ENCODE data around the gene PKD1L1. TPM values are rescaled to one million over a fixed set of nuclear protein-coding genes. Genes with fewer than 3 reads are reported as not detected.

Gene PKD1L1
- total and polyA plus RNA-seq, 4 donors, result 0.52 to 1.2 TPM; not detected in 2

DNA sequence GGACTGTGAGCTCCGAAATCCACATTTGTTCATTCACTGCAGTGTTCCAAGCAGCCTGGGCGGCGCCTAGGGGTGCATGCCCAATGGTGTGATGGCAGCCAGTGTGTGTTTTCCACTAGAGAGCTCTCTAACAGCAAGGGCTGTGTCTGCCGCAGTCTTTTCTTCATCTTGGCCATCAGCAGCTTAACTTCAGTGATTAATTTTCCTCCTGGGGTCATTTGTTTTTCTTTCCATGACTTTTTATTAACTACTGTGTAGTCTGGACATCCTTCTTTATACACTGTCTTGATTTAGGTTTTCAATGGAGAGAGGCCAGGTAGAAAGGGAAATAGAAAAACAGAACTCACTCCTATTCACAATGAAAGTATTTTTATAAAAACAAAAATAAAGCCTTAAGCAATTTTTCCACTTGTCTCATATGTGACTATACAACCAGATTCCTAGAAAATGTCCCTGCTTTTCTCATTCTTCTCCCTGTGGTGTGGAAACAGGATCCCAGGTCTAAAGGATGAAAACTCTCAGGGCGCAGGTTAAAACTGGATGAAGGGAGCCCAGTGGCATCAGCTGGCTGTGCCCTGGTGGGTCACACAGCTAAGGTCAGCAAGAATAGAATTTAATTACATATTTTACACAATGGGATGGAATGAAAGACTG lies 176.8 kb downstream of the PKD1L1 start:
- Histone ChIP-seq H3K4me1 (ENCODE audit: control insufficient read depth in 1 of 2, insufficient read depth in 2 of 2, low read length in 2 of 2) (peaks cover 4% of the 10 kb centered on the region in 2 donors), H3K27me3 (ENCODE audit: control insufficient read depth in 1 of 2, insufficient read depth in 2 of 2, low read length in 1 of 2) (no peaks in the 10 kb centered on the region), H3K9me3 (ENCODE audit: control insufficient read depth, low read length) (no peaks in the 10 kb centered on the region), H3K27ac (ENCODE audit: low read depth in 1 of 2, low read length in 2 of 2) (peak overlapping the region; percentile 82 to 94), H3K4me3 (ENCODE audit: low read length in 2 of 2) (no peak overlapping the region), H3K36me3 (ENCODE audit: control insufficient read depth in 1 of 2, insufficient read depth in 2 of 2, low read length in 1 of 2) (no peaks in the 10 kb centered on the region)
- intact Hi-C loops (cut with DNase I), result loop anchor here (5.0 to 10.0 kb wide), 2 partner anchors 46 to 197 kb away; no protein-coding TSS in a partner anchor
- peak; percentile 95 for ATAC-seq (ENCODE audit: low FRiP score)
- WGBS, 2 donors, result 5 to 8% methylated on average over 5 of the region's 5 CpGs
- DNase-seq, result peak; percentile 87 to 88

DNA sequence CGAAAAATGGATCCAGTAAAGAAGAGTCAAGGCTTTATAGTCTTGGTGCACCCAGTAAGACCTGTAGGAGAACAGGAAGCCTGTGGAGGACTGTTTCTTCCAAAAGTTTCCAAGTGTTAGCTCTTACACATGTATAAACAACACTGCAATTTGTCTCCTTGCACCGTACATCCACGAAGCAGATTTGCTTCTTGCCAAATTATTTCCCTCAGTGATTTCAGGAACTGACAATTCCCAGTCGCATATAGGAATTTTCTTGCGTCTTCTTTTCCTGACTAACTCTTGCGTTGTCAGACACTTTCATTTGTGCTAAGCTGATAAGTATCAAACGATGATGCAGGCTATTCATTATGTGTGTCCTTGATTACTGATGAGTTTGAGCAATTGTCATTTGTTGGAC lies 182.1 kb downstream of the PKD1L1 start:
- Histone ChIP-seq H3K27me3 (ENCODE audit: control insufficient read depth in 1 of 2, insufficient read depth in 2 of 2, low read length in 1 of 2) (no peaks in the 10 kb centered on the region), H3K27ac (ENCODE audit: low read depth in 1 of 2, low read length in 2 of 2) (no peak overlapping the region), H3K9me3 (ENCODE audit: control insufficient read depth, low read length) (no peaks in the 10 kb centered on the region), H3K4me3 (ENCODE audit: low read length in 2 of 2) (no peak overlapping the region), H3K4me1 (ENCODE audit: control insufficient read depth in 1 of 2, insufficient read depth in 2 of 2, low read length in 2 of 2) (no peaks in the 10 kb centered on the region), H3K36me3 (ENCODE audit: control insufficient read depth in 1 of 2, insufficient read depth in 2 of 2, low read length in 1 of 2) (no peaks in the 10 kb centered on the region)
- DNase-seq, result no peak
- intact Hi-C loops (cut with DNase I), result no loop called here
- ATAC-seq (ENCODE audit: low FRiP score), result no peak
- 94 to 95% methylated on average over 7 of the region's 7 CpGs for WGBS, 2 donors

DNA sequence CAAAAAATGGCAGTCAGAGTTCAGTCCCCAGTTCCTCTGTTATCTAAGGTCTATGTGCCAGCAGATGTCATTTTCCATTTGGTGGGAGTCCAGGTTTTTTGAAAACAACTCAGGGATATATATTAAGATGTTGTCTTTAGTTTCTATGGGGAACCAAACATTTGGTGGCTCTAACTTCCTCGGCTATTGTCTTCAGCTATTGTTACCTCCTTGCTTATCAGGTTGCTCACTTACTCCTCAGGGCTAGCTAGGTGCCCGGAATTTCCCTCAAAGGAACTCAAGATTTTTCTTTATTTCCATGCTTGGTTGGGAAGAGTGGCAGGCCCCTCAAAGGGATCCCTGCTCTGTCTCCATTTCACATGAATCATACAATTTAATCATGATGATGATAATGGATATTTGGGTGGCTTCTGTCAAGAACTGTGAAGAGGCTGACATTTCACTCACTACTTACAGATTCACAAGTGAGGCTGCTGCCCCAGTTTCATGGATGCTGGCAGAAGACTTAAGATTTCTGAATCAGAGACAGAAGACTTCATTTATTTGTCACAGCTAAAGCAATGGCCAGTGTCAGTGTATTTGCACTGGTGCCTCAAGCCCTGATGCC lies 182.8 kb downstream of the PKD1L1 start:
- intact Hi-C loops (cut with DNase I), result no loop called here
- DNase-seq, result no peak
- no peaks in the 10 kb centered on the region for H3K9me3 ChIP-seq (ENCODE audit: control insufficient read depth, low read length)

DNA sequence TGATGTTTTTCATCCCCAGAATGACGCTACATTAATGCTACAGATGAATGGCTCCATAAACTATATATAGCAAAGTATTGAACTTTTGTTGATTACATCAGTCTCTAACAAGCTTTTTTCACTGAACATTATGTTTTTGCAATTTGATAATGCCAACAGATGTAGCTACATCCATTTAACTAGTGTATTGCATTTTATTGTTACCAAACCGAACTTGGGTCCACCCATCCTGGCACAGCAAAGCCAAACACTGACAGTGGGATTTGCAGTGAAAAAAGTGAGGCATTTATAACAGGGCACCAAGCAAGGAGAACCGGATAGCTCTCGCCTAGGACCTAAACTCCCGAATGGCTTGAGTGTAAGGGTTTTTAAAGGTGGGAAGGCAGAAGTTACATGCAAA lies 183.5 kb downstream of the PKD1L1 start:
- intact Hi-C loops (cut with DNase I), result no loop called here
- no peaks in the 10 kb centered on the region for H3K27me3 ChIP-seq (ENCODE audit: control insufficient read depth in 1 of 2, insufficient read depth in 2 of 2, low read length in 1 of 2)
- H3K27ac ChIP-seq (ENCODE audit: low read depth in 1 of 2, low read length in 2 of 2), result no peak overlapping the region
- H3K4me3 ChIP-seq (ENCODE audit: low read length in 2 of 2), result no peak overlapping the region
- ATAC-seq (ENCODE audit: low FRiP score), result no peak
- no peaks in the 10 kb centered on the region for H3K9me3 ChIP-seq (ENCODE audit: control insufficient read depth, low read length)
- no peak for DNase-seq
- WGBS, 2 donors, result 94% methylated on average over 5 of the region's 5 CpGs
- no peaks in the 10 kb centered on the region for H3K36me3 ChIP-seq (ENCODE audit: control insufficient read depth in 1 of 2, insufficient read depth in 2 of 2, low read length in 1 of 2)
- no peaks in the 10 kb centered on the region for H3K4me1 ChIP-seq (ENCODE audit: control insufficient read depth in 1 of 2, insufficient read depth in 2 of 2, low read length in 2 of 2)

More for the DNA sequence above, 182.8 kb downstream of the PKD1L1 start:
- Histone ChIP-seq H3K4me1 (ENCODE audit: control insufficient read depth in 1 of 2, insufficient read depth in 2 of 2, low read length in 2 of 2) (no peaks in the 10 kb centered on the region), H3K27me3 (ENCODE audit: control insufficient read depth in 1 of 2, insufficient read depth in 2 of 2, low read length in 1 of 2) (no peaks in the 10 kb centered on the region), H3K4me3 (ENCODE audit: low read length in 2 of 2) (no peak overlapping the region), H3K27ac (ENCODE audit: low read depth in 1 of 2, low read length in 2 of 2) (no peak overlapping the region), H3K36me3 (ENCODE audit: control insufficient read depth in 1 of 2, insufficient read depth in 2 of 2, low read length in 1 of 2) (no peaks in the 10 kb centered on the region)
- 96 to 100% methylated on average over 2 of the region's 2 CpGs for WGBS, 2 donors
- ATAC-seq (ENCODE audit: low FRiP score), result no peak

DNA sequence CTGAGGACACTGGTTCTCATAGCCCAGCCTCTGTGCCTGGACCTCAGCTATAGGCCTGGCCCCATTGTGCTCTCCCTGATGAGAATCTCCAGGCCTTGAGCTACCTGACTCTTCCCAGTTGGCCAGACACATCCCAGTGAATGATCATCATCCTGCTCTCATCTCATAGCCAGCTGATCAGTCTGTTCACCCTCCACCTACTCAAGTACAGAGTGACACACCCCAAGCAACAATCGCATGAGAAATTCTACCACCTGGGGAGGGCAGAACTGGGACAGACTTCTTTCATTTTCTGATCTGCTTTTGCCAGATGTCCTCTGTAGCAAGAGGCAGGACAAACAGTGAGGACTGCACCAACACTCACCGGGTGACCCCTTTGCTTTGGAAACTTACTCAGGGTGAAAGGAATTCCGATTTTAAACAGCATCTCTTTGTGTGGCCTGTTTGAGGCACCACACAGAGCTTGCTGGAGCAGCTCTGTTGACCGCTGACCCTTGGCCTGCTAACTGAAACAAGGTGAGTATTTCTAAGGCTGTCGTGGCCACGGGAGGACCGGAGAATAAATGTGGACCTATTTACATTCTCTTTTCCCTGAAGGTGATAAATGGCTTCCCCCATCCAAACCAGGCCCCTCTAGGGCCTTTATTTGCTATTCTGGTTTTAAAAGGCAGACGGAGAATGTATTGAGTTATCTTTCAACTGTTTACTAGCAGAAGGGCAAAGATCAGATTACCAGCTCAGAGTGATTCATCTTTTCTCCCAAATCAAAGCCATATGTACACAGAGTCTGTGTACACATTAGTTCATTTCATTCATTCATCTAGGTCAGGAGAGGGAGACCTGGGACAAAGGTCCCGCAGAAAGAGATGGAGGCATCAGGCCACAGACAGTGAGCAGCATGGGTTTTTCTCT lies 184.9 kb downstream of the PKD1L1 start:
- DNase-seq (no peak), ATAC-seq (ENCODE audit: low FRiP score) (no peak)
- whole genome bisulfite sequencing, 2 donors, result 76 to 83% methylated on average over 9 of the region's 9 CpGs
- Histone ChIP-seq H3K4me1 (ENCODE audit: control insufficient read depth in 1 of 2, insufficient read depth in 2 of 2, low read length in 2 of 2) (peaks cover 0 to 2% of the 10 kb centered on the region in 2 donors), H3K27me3 (ENCODE audit: control insufficient read depth in 1 of 2, insufficient read depth in 2 of 2, low read length in 1 of 2) (no peaks in the 10 kb centered on the region), H3K27ac (ENCODE audit: low read depth in 1 of 2, low read length in 2 of 2) (no peak overlapping the region), H3K4me3 (ENCODE audit: low read length in 2 of 2) (no peak overlapping the region), H3K9me3 (ENCODE audit: control insufficient read depth, low read length) (no peaks in the 10 kb centered on the region), H3K36me3 (ENCODE audit: control insufficient read depth in 1 of 2, insufficient read depth in 2 of 2, low read length in 1 of 2) (no peaks in the 10 kb centered on the region)
- intact Hi-C loops (cut with DNase I), result no loop called here

DNA sequence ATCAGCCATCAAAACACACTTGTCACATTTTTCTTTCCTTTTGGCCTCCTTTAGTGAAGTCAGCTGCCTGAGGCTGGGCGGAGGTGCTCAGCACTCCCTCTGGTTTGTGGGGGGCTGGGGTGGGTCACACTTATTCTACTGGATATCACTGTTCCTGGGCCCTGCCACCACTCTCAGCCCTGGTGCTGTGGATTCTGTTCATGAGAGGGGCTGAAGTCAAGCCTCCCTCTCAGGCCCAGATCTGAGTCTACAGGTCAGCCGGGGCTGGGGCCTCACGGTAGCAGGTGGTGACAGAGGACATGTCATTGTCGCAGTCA lies 185.6 kb downstream of the PKD1L1 start:
- intact Hi-C loops (cut with DNase I), result no loop called here

DNA sequence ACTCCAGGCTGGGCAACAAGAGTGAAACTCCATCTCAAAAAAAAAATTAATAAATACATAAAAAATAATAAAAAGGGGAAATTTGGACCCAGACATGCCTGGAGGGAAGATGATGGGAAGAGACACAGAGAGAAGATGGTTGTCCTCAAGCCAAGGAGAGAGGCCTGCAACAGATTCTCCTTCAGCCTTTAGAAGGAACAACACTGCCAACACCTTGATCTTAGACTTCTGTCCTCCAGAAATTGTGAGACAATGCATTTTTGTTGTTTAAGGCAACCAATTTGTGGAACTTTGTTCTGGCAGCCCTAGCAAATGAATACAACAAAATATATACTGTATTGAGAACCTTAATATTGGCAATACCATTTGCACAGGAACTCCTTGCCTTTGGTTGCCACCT lies 186.1 kb downstream of the PKD1L1 start:
- peaks cover 3 to 5% of the 10 kb centered on the region in 2 donors for H3K4me1 ChIP-seq (ENCODE audit: control insufficient read depth in 1 of 2, insufficient read depth in 2 of 2, low read length in 2 of 2)
- intact Hi-C loops (cut with DNase I), result no loop called here
- no peaks in the 10 kb centered on the region for H3K27me3 ChIP-seq (ENCODE audit: control insufficient read depth in 1 of 2, insufficient read depth in 2 of 2, low read length in 1 of 2)
- H3K36me3 ChIP-seq (ENCODE audit: control insufficient read depth in 1 of 2, insufficient read depth in 2 of 2, low read length in 1 of 2), result no peaks in the 10 kb centered on the region
- DNase-seq, result no peak
- H3K4me3 ChIP-seq (ENCODE audit: low read length in 2 of 2), result no peak overlapping the region
- H3K9me3 ChIP-seq (ENCODE audit: control insufficient read depth, low read length), result no peaks in the 10 kb centered on the region
- no peak overlapping the region for H3K27ac ChIP-seq (ENCODE audit: low read depth in 1 of 2, low read length in 2 of 2)
- no peak for ATAC-seq (ENCODE audit: low FRiP score)

More for the DNA sequence above, 185.6 kb downstream of the PKD1L1 start:
- 97 to 98% methylated on average over 4 of the region's 4 CpGs for whole genome bisulfite sequencing, 2 donors
- H3K27me3 ChIP-seq (ENCODE audit: control insufficient read depth in 1 of 2, insufficient read depth in 2 of 2, low read length in 1 of 2), result no peaks in the 10 kb centered on the region
- H3K27ac ChIP-seq (ENCODE audit: low read depth in 1 of 2, low read length in 2 of 2), result no peak overlapping the region
- H3K36me3 ChIP-seq (ENCODE audit: control insufficient read depth in 1 of 2, insufficient read depth in 2 of 2, low read length in 1 of 2), result no peaks in the 10 kb centered on the region
- no peaks in the 10 kb centered on the region for H3K9me3 ChIP-seq (ENCODE audit: control insufficient read depth, low read length)
- DNase-seq, result no peak
- ATAC-seq (ENCODE audit: low FRiP score), result no peak
- no peak overlapping the region for H3K4me3 ChIP-seq (ENCODE audit: low read length in 2 of 2)
- H3K4me1 ChIP-seq (ENCODE audit: control insufficient read depth in 1 of 2, insufficient read depth in 2 of 2, low read length in 2 of 2), result peaks cover 3 to 5% of the 10 kb centered on the region in 2 donors

DNA sequence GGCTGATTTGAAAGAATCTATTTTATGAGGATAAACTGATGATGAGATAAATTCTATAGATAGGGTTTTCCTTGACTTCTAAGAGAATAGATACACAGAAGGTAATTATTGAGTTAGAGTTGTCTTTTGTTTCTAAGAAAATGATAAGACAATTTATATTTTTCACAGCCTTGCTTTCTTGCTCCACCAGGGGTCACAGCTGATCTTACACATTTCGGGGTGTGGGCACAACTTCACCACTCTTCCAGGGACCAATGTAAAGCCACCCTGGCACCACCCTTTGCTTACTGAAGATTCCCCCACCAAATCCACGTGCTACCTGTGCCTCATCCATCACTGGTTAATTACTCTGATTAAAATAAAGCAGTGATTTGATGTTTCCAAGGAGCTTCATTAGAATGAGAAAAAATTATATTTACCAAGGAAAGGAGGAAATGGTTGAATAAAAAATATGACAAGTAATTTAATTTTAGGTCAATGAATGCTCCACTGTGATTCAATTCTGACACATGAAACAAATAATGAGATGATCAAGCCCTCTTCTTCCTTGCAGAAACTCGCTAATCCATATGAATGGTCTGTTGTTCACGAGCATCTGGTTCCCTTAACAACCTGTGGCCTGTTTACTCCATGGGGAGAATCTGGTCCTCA lies 189.1 kb downstream of the PKD1L1 start:
- Histone ChIP-seq H3K4me3 (ENCODE audit: low read length in 2 of 2) (no peak overlapping the region), H3K9me3 (ENCODE audit: control insufficient read depth, low read length) (no peaks in the 10 kb centered on the region), H3K27me3 (ENCODE audit: control insufficient read depth in 1 of 2, insufficient read depth in 2 of 2, low read length in 1 of 2) (no peaks in the 10 kb centered on the region), H3K27ac (ENCODE audit: low read depth in 1 of 2, low read length in 2 of 2) (peak overlapping the region in 1 of 2 donors; percentile 50), H3K36me3 (ENCODE audit: control insufficient read depth in 1 of 2, insufficient read depth in 2 of 2, low read length in 1 of 2) (no peaks in the 10 kb centered on the region), H3K4me1 (ENCODE audit: control insufficient read depth in 1 of 2, insufficient read depth in 2 of 2, low read length in 2 of 2) (peaks cover 3 to 5% of the 10 kb centered on the region in 2 donors)
- ATAC-seq (ENCODE audit: low FRiP score), result no peak
- intact Hi-C loops (cut with DNase I), result loop anchor here (5.0 to 10.0 kb wide), 2 partner anchors 64 to 67 kb away; no protein-coding TSS in a partner anchor
- peak in 1 of 2 donors; percentile 27 for DNase-seq
- WGBS, 2 donors, result 97% methylated on average over 4 of the region's 4 CpGs
